K562 (cell line): ENCODE measurements around the gene ANKRD60. TPM values are rescaled to one million over a fixed set of nuclear protein-coding genes. Genes with fewer than 3 reads are reported as not detected.

Source experiments
- ATAC-seq: fragments of 200-7000 bp; cut with Tn5 transposase; 3 replicates; pipeline ENCODE4 v1.9.1; 2020; ENCODE audit warnings: moderate library complexity
- BruUV-seq: library from RNA; stranded (reverse); fragments of 400-500 nt; replicated peaks from 2 replicates; lab custom pipeline; 2021; lab: Mats Ljungman, UMichigan
- CTCF ChIA-PET: fragments of 300-600 bp; formaldehyde crosslinking; extraction: SDS; loops from one replicate; lab custom pipeline; 2021; ENCODE audit warnings: low intra/inter-chr PET ratio; lab: Yijun Ruan, JAX
- POLR2A ChIA-PET: fragments of 300-600, 350-650 bp; sonication (Branson Sonifier 250); formaldehyde crosslinking; extraction: SDS; loops from one replicate; lab custom pipeline; 2021; ENCODE audit warnings: antibody characterized with exemption, inconsistent platforms; lab: Yijun Ruan, JAX
- DNase-seq, 4 experiments: peaks; one replicate each; pipeline versions ENCODE4 v3.0.0 to v3.0.0-alpha.2; 2011 to 2018; ENCODE audit warnings: low spot score in 3 of 4, mixed read lengths in 3 of 4; ENCODE audit errors: extremely low read depth in 1 of 4
- FAIRE-seq: peaks from 2 replicates; lab custom pipeline; 2011; peaks lifted over from hg19 to GRCh38; lab: Jason Lieb, UNC
- H2AFZ ChIP-seq: 2 replicates; pipeline ENCODE4 v1.6.0; 2011; ENCODE audit warnings: low read depth, low read length, control low read depth, inconsistent platforms
- H3K27ac ChIP-seq: fragments of 200-600 bp; 3 replicates; pipeline ENCODE4 v1.8.0; 2011; ENCODE audit warnings: low read depth, mild to moderate bottlenecking, control low read depth, inconsistent platforms, low read length, moderate library complexity, mixed read lengths; ENCODE audit errors: extremely low read depth
- H3K27me3 ChIP-seq, 2 experiments: fragments of 300-600 bp in 1 of 2; 2 replicates in 1 of 2; 3 replicates in 1 of 2; pipeline versions ENCODE4 v1.6.0 to v1.8.0; 2011; ENCODE audit warnings: inconsistent platforms in 2 of 2, low read length in 2 of 2, mild to moderate bottlenecking in 1 of 2, mixed read lengths in 1 of 2, moderate library complexity in 1 of 2; ENCODE audit not compliant: control insufficient read depth in 2 of 2, insufficient read depth in 2 of 2
- H3K36me3 ChIP-seq: fragments of 300-600 bp; 3 replicates; pipeline ENCODE4 v1.8.0; 2011; ENCODE audit warnings: mild to moderate bottlenecking, low read length, inconsistent platforms; ENCODE audit not compliant: control insufficient read depth, insufficient read depth
- H3K4me1 ChIP-seq, 2 experiments: fragments of 200-600 bp in 1 of 2; replicated peaks in 1 of 2; 2 replicates in 1 of 2; 3 replicates in 1 of 2; pipeline versions ENCODE4 v1.5.1 to v1.8.0; 2011; ENCODE audit warnings: inconsistent platforms in 2 of 2, low read length in 2 of 2, mild to moderate bottlenecking in 1 of 2, mixed read lengths in 1 of 2, moderate library complexity in 1 of 2; ENCODE audit not compliant: control insufficient read depth in 2 of 2, insufficient read depth in 2 of 2
- H3K4me2 ChIP-seq: 2 replicates; pipeline ENCODE4 v1.6.1; 2011; ENCODE audit warnings: low read length, control low read depth, inconsistent platforms, mixed read lengths; ENCODE audit not compliant: insufficient read depth
- H3K4me3 ChIP-seq: fragments of 200-600 bp; sonication (generic), shearing (Covaris generic); 2 replicates; pipeline ENCODE4 v1.5.1; 2016; ENCODE audit warnings: control low read depth, inconsistent platforms
- H3K79me2 ChIP-seq: fragments of 200-600 bp; 3 replicates; pipeline ENCODE4 v1.8.0; 2011; ENCODE audit warnings: low read length, inconsistent platforms; ENCODE audit not compliant: control insufficient read depth, insufficient read depth
- H3K9ac ChIP-seq, 2 experiments: 2 replicates each; pipeline versions ENCODE4 v1.6.0 to v1.6.1; 2011; ENCODE audit warnings: low read depth in 2 of 2, low read length in 2 of 2, control low read depth in 1 of 2, inconsistent platforms in 1 of 2, mild to moderate bottlenecking in 1 of 2, mixed read lengths in 1 of 2; ENCODE audit not compliant: insufficient read depth in 1 of 2
- H3K9me1 ChIP-seq: one replicate; pipeline ENCODE4 v1.6.0; 2011; ENCODE audit warnings: inconsistent platforms, mild to moderate bottlenecking, low read length, moderate library complexity; ENCODE audit not compliant: control insufficient read depth, insufficient read depth
- H3K9me3 ChIP-seq: replicated peaks from 2 replicates; pipeline ENCODE4 v1.5.1; 2011; ENCODE audit warnings: low read depth, low read length, inconsistent platforms; ENCODE audit not compliant: control insufficient read depth, insufficient read depth
- H4K20me1 ChIP-seq: replicated peaks from 2 replicates; pipeline ENCODE4 v1.6.1; 2011; ENCODE audit warnings: low read length, inconsistent platforms, mixed read lengths; ENCODE audit not compliant: control insufficient read depth, insufficient read depth
- ATF1 ChIP-seq, 2 experiments: fragments of 450-650 bp in 1 of 2; IDR thresholded peaks; 2 replicates each; pipeline ENCODE4 v1.6.1; 2016; ENCODE audit warnings: missing compliant biosample characterization in 1 of 2, missing genetic modification characterization in 1 of 2
- HLTF ChIP-seq: fragments of 450-650 bp; IDR thresholded peaks from 2 replicates; pipeline ENCODE4 v1.6.1; 2016
- HMG20B ChIP-seq: fragments of 250-450 bp; sonication (Bioruptor Pico); IDR thresholded peaks from 2 replicates; pipeline ENCODE4 v1.5.0; 2021; ENCODE audit warnings: mild to moderate bottlenecking
- KLF6 ChIP-seq: fragments of 250-450 bp; sonication (Bioruptor Pico); IDR thresholded peaks from 2 replicates; pipeline ENCODE4 v1.4.0; 2020; ENCODE audit warnings: mild to moderate bottlenecking, moderate library complexity, borderline replicate concordance
- ZNF12 ChIP-seq: sonication (generic); formaldehyde crosslinking; IDR thresholded peaks from 2 replicates; pipeline ENCODE4 v1.4.0; 2020; ENCODE audit warnings: mild to moderate bottlenecking, missing genetic modification reagents
- WGBS: fragments of 100-300 bp; shearing (Covaris generic); methylation state at CpG from one replicate; pipeline ENCODE4 v1.1.6; 2016; ENCODE audit warnings: low coverage, mixed read lengths; ENCODE audit not compliant: insufficient coverage; ENCODE audit errors: missing lambda C conversion rate; 5-methylcytosine and 5-hydroxymethylcytosine counted together
- in situ Hi-C: fragments of 300-500 bp; cut with MboI; formaldehyde crosslinking; loops from 4 replicates; pipeline ENCODE4 v1.15.0; 2018; ENCODE audit warnings: inconsistent platforms, mixed read lengths
- intact Hi-C: fragments of 100-400 bp; cut with micrococcal nuclease; formaldehyde crosslinking; loops from 2 replicates; pipeline ENCODE4 v1.14.2; 2022
- polyA plus RNA-seq, 8 experiments: library from polyadenylated mRNA; depleted of rRNA in 4 of 8; stranded (reverse) in 5 of 8; unstranded in 3 of 8; fragments of >200 nt; fragmentation: Nextera tagmentation in 2 of 8; fragmentation: Illumina TruSeq in 1 of 8; extraction: Ambion mirVana in 2 of 8; extraction: Trizol in 1 of 8; gene quantifications; 2 replicates each; pipeline versions ENCODE4 v1.2.1 to v1.2.3, GENCODE V29; 2011 to 2014; ENCODE audit warnings: inconsistent platforms in 1 of 8, missing spikeins in 1 of 8
- total RNA-seq, 7 experiments: library from RNA; depleted of rRNA in 6 of 7; stranded (reverse); fragments of >200 nt in 6 of 7; fragmentation: Illumina TruSeq in 2 of 7; extraction: Trizol in 2 of 7; gene quantifications; 2 replicates each; pipeline versions ENCODE4 v1.2.1 to v1.2.3, GENCODE V29; 2011 to 2021; ENCODE audit warnings: low replicate concordance in 1 of 7
- TF ChIP-seq, protein P1 (sequence below): fragments of 450-650 bp; IDR thresholded peaks from 2 replicates; pipeline ENCODE4 v1.6.1; 2016; ENCODE audit warnings: low read depth
- TF ChIP-seq, protein P2 (sequence below): fragments of 450-650 bp; formaldehyde crosslinking; IDR thresholded peaks from 2 replicates; pipeline ENCODE4 v1.4.0; 2020; ENCODE audit warnings: mild to moderate bottlenecking, moderate library complexity

Gene ANKRD60
- total and polyA plus RNA-seq, 9 of the 15 experiments (the other 6 are each of a cell fraction or from before 2014, with no cell fraction given): not detected

DNA sequence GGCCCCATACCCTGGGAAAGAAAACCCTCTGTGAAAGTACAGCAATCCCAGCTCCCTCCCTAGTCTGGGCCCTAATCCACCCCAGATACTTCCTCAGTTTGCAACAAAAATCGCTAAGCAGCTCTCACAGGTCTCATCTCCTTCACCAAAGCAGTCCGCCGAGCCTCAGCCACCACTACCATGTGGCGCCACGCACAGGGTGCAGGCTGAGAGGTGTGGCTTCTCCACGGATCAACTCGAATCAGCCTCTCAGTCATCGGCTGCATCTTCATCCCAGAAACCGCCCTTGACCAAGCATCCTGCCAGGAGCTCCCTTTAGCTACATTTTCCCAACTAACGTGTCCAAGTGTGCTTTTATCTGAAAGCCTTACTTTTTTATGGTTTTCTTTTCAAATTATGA, 50.7 kb downstream of the ANKRD60 start:
- Histone ChIP-seq H3K9me3 (no peaks in the 10 kb centered on the region), H3K4me2 (no peak overlapping the region), H3K27ac (no peak overlapping the region), H4K20me1 (peaks cover 11% of the 10 kb centered on the region), H3K27me3 (peaks cover 20 to 55% of the 10 kb centered on the region in 2 experiments; a peak in 4 of 5 replicates), H3K4me1 (peaks cover 0 to 13% of the 10 kb centered on the region in 2 experiments; a peak in 3 of 5 replicates), H2AFZ (no peak overlapping the region), H3K4me3 (no peak overlapping the region), H3K9me1 (no peaks in the 10 kb centered on the region), H3K79me2 (no peaks in the 10 kb centered on the region), H3K36me3 (no peaks in the 10 kb centered on the region), H3K9ac (no peak overlapping the region)
- CTCF ChIA-PET: interaction anchor here (2.5 kb wide), 1 partner anchor 523 kb away, joined by 15 read pairs; no protein-coding TSS in a partner anchor
- BruUV-seq: no TSS peak
- FAIRE-seq (no peak), ATAC-seq (no peak), DNase-seq (peak in 1 of 4 experiments; percentile 14)
- POLR2A ChIA-PET: interaction anchor here (0.7 kb wide), 1 partner anchor 123 kb away, joined by 4 read pairs; no protein-coding TSS in a partner anchor
- TF ChIP-seq KLF6 (CRISPR knock-in tag) (no peak), HMG20B (no peak), ZNF12 (CRISPR knock-in tag) (no peak), ATF1 (CRISPR knock-in tag; IDR thresholded peaks at IDR 0.05) (no peak), ATF1 (tag; IDR thresholded peaks at IDR 0.05) (no peak), HLTF (no peak)
- TF ChIP-seq, protein P1, sequence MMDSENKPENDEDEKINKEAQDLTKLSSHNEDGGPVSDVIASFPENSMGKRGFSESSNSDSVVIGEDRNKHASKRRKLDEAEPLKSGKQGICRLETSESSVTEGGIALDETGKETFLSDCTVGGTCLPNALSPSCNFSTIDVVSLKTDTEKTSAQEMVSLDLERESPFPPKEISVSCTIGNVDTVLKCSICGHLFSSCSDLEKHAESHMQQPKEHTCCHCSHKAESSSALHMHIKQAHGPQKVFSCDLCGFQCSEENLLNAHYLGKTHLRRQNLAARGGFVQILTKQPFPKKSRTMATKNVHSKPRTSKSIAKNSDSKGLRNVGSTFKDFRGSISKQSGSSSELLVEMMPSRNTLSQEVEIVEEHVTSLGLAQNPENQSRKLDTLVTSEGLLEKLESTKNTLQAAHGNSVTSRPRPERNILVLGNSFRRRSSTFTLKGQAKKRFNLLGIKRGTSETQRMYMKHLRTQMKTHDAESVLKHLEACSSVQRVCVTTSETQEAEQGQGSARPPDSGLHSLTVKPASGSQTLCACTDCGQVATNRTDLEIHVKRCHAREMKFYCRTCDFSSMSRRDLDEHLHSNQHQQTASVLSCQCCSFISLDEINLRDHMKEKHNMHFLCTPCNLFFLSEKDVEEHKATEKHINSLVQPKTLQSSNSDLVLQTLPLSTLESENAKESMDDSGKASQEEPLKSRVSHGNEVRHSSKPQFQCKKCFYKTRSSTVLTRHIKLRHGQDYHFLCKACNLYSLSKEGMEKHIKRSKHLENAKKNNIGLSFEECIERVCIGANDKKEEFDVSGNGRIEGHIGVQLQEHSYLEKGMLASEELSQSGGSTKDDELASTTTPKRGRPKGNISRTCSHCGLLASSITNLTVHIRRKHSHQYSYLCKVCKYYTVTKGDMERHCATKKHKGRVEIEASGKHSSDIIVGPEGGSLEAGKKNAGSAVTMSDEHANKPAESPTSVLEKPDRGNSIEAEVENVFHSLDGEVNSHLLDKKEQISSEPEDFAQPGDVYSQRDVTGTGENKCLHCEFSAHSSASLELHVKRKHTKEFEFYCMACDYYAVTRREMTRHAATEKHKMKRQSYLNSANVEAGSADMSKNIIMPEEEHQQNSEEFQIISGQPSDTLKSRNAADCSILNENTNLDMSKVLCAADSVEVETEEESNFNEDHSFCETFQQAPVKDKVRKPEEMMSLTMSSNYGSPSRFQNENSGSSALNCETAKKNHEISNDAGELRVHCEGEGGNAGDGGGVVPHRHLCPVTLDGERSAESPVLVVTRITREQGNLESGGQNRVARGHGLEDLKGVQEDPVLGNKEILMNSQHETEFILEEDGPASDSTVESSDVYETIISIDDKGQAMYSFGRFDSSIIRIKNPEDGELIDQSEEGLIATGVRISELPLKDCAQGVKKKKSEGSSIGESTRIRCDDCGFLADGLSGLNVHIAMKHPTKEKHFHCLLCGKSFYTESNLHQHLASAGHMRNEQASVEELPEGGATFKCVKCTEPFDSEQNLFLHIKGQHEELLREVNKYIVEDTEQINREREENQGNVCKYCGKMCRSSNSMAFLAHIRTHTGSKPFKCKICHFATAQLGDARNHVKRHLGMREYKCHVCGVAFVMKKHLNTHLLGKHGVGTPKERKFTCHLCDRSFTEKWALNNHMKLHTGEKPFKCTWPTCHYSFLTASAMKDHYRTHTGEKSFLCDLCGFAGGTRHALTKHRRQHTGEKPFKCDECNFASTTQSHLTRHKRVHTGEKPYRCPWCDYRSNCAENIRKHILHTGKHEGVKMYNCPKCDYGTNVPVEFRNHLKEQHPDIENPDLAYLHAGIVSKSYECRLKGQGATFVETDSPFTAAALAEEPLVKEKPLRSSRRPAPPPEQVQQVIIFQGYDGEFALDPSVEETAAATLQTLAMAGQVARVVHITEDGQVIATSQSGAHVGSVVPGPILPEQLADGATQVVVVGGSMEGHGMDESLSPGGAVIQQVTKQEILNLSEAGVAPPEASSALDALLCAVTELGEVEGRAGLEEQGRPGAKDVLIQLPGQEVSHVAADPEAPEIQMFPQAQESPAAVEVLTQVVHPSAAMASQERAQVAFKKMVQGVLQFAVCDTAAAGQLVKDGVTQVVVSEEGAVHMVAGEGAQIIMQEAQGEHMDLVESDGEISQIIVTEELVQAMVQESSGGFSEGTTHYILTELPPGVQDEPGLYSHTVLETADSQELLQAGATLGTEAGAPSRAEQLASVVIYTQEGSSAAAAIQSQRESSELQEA: no peak
- TF ChIP-seq, protein P2, sequence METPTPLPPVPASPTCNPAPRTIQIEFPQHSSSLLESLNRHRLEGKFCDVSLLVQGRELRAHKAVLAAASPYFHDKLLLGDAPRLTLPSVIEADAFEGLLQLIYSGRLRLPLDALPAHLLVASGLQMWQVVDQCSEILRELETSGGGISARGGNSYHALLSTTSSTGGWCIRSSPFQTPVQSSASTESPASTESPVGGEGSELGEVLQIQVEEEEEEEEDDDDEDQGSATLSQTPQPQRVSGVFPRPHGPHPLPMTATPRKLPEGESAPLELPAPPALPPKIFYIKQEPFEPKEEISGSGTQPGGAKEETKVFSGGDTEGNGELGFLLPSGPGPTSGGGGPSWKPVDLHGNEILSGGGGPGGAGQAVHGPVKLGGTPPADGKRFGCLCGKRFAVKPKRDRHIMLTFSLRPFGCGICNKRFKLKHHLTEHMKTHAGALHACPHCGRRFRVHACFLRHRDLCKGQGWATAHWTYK (CRISPR knock-in tag): no peak
- in situ Hi-C loops: no loop called here
- intact Hi-C loops: loop anchor here (2.0 kb wide), 1 partner anchor 523 kb away; no protein-coding TSS in a partner anchor
- 1% methylated on average over 10 of the region's 10 CpGs for WGBS
